Measurements from ENCODE around the gene TPSAB1.
"Not testable (repeated sequence)": the region's sequence is repeated elsewhere in the genome, so short reads cannot be mapped to it uniquely, and the experiment has no call there.

Gene TPSAB1

DNA sequence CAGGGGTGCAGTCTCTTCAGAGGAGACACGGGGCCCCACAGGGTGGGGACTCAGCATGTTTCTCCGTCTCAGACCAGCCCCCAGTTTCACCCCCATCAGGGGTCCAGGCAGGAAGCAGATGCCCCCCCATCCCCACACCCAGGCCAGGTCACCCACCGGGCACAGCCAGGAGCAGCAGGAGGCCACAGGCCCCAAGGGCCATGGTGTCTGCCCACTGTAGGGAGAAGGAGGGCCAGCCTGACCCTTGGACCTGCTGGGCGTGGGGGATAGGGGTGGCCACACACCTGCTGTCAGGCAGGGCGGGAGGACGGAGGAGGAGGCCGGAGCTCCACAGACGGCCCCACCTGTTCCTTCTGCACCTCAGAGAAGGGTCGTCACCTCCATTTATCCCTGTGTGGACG, 15.5 kb upstream of the TPSAB1 start, which contains the start of gene TPSG1:
TSS of gene TPSG1 (minus strand) at position 218 of the 401 bp plus-strand sequence. CDS start at position 202, 16 bp downstream.
- DNase-seq: no peak

DNA sequence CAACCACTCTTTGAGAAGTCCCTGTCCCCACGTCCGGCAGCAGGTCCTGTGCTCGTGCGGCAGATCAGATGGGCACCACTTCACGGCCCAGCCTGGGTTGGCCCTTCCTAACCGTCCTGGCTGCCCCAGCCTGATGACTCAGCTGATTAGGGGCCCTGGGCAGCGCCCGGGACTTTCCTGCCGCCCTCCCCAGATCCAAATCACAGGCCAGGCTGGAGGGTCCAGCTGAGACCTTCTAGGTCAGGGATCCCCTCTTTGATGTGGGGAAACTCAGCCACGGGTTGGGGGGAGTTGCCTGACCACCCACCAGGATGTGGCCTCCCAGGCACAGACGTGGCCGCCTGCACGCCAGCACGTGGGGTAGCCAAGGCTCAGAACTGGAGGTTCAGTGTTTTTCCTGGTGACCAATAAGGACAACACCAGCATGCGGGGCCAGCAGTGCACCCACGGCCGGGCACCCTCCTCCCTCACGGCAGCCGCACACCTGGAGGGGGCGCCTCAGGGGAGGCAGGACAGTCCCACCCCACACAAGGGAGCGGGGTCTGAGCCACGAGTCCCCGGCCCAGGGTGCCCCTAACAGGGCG, 14.7 kb upstream of the TPSAB1 start:
- not testable (repeated sequence) for DNase-seq

DNA sequence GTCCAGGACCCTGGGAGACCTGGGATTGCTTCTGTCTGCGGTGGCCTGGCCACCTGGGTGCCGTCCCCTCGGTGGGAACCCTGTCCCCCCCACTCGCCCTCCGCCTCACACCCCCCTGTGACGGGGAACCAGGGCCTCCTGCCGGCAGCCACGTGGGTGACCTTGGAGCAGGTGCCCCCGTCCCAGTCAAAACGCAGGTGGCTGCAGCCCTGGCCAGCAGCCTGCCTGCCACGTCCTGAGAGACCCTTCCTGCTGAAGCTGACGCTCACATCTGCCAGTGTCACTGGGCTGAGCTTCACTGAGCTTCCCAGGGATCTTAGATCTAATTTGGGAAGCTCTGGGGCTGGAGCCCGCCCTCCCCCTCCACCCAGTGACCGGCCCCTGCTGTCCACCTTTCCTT, 13.8 kb upstream of the TPSAB1 start:
- DNase-seq: not testable (repeated sequence)

GRCh38 chr16:1228227-1228626, 12.3 kb upstream of the TPSAB1 start:
- not testable (repeated sequence) for DNase-seq

GRCh38 chr16:1229476-1229875, 11.0 kb upstream of the TPSAB1 start:
- not testable (repeated sequence) for DNase-seq

DNA sequence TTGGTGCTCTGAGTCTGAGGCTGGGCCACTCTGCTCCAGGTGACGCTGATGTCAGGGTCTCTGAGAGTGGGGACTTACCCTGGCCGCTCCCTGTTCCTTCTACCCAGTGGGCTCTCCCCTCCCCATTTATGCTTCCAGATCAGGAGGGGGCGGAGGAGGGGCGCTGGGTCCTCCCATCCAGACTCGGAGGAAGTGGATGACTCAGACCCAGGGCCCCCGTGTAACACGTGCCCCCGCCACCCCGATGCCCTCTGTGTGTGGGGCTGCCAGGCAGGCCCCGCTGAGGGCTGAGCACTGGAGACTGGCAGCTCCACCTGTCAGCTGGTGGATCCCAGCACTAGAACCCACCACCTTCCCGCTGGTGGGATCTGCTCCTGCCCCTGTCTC, 10.4 kb upstream of the TPSAB1 start, which contains the start of gene TPSB2:
TSS of gene TPSB2 (minus strand) at position 101 of the 387 bp plus-strand sequence. CDS start 233 bp downstream, outside the sequence.
- DNase-seq: not testable (repeated sequence)

DNA sequence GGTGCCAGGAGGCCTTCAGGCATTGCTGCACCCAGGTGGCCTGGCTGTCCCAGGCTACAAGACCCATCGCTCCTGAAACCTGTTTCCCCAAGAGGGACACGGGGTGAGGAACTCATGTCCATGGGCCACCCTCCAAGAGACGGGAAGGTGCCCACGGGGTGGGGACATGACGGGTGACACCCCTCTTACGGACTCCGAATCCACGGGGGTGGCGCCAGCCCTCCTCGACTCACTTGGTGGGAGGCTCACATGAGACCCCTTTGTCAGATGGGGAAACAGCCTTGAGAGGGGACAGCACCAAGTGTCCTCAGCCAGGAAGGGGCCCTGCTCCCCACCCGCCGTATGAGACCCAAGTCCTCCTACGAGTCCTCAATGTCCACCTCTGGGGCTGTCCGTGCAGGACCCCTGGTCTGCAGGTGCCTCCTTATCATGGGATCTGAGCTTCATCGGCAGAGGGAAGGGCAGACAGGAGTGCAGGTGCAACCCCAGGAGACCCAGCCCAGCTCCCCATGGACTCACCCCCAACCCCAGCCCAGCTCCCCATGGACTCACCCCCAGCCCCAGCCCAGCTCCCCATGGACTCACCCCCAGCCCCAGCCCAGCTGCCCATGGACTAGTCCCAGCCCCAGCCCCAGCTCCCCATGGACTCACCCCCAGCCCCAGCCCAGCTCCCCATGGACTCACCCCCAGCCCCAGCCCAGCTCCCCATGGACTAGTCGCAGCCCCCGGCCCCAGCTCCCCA, 9.9 kb upstream of the TPSAB1 start:
- not testable (repeated sequence) for DNase-seq

GRCh38 chr16:1231301-1231700, 9.2 kb upstream of the TPSAB1 start:
- DNase-seq: not testable (repeated sequence)

GRCh38 chr16:1232049-1232748, 8.3 kb upstream of the TPSAB1 start:
- DNase-seq: not testable (repeated sequence)

DNA sequence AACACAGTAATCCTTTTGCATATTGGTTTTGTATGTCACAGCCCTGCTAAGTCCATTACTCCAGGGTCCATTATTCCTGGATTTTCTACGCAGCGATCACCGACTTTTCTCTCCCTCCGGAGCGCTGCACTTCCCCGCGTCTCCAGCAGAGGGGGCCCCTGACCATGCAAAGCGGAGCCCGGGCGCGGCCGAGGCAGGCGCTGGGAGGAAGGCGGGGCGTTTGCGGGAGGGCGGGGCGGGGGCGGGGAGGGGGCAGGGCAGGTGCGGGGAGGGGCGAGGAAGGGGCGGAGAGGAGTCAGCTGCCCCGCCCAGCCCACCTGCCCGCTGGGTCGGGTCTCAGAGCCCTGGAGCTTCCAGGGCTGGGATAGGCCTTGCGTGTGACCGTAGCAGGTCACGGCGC, 3.8 kb upstream of the TPSAB1 start:
- not testable (repeated sequence) for DNase-seq

DNA sequence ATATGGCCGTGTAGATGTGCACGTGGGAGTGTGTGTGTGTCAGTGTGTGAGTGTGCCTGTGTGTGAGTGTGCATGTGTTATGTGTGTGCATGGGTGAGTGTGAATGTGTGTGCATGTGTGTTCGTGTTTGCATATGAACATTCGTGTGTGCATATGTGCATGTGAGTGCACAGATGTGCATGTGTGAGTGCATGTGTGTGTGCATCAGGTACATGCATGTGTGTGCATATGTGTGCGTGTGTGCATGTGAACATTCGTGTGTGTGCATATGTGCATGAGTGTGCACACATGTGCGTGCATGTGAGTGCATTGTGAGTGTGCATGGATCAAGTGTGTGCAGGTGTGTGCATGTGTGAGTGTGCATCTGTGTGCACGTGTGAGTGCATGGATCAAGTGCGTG, 2.5 kb upstream of the TPSAB1 start:
- no peak for DNase-seq

DNA sequence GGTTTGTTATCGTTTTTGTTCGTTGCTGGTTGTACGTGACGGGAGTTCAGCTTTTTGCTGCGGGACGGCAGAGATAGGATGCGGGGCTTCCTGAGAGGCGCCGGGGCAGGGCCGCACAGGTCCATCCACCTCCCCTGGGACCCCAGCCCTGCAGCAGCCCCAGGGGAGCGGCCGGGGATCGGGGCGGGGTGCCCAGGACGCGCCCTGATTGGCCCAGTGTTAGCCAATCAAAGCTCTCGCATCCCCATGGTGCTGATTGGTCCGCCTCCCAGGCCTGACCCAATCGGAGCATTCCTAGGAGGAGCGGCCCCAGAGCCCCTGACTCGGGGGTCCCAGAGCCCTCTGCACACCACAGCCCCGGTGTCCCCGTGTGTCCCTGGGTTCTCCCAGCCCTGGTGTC, 1.6 kb upstream of the TPSAB1 start:
- DNase-seq: not testable (repeated sequence)

GRCh38 chr16:1239575-1239974, 930 bp upstream of the TPSAB1 start:
- DNase-seq: not testable (repeated sequence)

- not testable (repeated sequence) for DNase-seq
These were observed 576 bp downstream of the TPSAB1 start for GRCh38 chr16:1241081-1241480.

- DNase-seq: not testable (repeated sequence)
These were observed 2.9 kb downstream of the TPSAB1 start for GRCh38 chr16:1243363-1243762.

DNA sequence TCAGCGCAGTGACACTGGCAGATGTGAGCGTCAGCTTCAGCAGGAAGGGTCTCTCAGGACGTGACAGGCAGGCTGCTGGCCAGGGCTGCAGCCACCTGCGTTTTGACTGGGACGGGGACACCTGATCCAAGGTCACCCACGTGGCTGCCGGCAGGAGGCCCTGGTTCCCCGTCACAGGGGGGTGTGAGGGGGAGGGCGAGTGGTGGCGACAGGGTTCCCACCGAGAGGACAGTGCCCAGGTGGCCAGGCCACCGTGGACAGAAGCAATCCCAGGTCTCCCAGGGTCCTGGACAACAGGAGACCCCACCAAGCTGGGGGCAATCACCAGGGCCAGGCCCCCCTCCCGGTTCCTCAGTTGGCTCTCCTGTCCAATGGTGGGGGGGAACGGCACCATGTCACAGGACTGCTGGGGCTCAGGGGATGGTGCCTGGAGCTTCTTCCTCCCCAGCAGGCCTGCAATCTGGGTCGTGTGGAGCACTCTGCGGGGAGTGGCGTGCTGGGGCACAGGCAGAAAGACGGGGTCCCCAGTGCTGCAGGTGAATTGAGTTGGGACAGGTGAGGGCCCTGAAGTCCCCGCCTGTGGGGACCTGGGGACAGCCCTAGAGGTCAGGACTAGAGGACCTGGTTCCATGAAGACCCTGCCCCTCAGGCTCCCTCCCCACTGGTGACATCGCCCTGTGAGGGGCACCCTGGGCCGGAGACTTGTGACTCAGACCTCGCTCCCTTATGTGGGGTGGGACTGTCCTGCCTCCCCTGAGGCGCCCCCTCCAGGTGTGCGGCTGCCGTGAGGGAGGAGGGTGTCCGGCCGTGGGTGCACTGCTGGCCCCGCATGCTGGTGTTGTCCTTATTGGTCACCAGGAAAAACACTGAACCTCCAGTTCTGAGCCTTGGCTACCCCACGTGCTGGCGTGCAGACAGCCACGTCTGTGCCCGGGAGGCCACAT, 3.7 kb downstream of the TPSAB1 start:
- not testable (repeated sequence) for DNase-seq

DNA sequence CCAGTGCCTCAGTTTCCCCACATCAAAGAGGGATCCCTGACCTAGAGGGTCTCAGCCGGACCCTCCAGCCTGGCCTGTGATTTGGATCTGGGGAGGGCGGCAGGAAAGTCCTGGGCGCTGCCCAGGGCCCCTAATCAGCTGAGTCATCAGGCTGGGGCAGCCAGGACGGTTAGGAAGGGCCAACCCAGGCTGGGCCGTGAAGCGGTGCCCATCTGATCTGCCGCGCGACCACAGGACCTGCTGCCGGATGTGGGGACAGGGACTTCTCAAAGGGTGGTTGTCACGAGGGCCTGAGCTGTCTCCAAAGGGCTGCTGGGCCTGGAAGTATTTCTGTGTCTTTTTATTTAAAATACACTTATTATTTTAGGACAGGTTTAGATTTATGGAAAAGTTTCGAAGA, 4.4 kb downstream of the TPSAB1 start:
- DNase-seq: peak; percentile 31

DNA sequence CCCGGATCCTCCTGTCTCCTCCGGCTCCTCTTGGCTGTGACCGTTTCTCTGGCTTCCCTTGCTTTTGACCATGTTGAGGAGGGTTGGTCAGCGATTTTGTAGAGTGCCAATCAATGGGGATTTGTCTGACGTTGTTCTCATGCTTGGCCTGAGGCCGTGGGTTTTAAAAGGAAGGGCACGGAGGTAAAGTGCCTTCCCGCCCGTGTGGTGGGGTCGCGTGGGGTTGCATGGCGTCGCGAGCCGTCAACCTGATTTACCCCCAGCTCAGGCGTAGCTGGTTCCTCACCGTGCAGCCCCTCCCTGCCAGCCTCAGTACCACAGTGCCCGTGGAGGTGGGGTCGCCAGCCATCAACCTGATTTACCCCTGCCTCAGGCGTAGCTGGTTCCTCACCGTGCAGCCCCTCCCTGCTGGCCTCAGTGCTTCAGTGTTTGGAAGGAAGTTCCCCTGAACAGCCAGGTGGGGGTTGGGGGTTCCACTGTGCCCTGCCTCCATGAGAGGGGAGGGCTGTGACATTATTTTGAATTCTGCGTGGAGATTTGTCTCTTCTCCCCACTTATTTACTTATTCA, 5.0 kb downstream of the TPSAB1 start:
- DNase-seq: no peak

- not testable (repeated sequence) for DNase-seq
These were observed 7.5 kb downstream of the TPSAB1 start for GRCh38 chr16:1247903-1248537.

- not testable (repeated sequence) for DNase-seq
These were observed 8.7 kb downstream of the TPSAB1 start for GRCh38 chr16:1249031-1249755.
